GM12891 (cell line): Measurements from ENCODE around the gene DMD.

Experiments
- POLR2A ChIP-seq: IDR thresholded peaks from 2 replicates; pipeline ENCODE4 v1.6.1; 2011; ENCODE audit warnings: low read depth, low read length, control low read depth
- POLR2AphosphoS5 ChIP-seq: IDR thresholded peaks from 2 replicates; pipeline ENCODE4 v1.6.1; 2011; ENCODE audit warnings: low read depth, low read length, control low read depth
- POU2F2 ChIP-seq: IDR thresholded peaks from 2 replicates; pipeline ENCODE4 v1.6.1; 2011; ENCODE audit warnings: low read depth, mild to moderate bottlenecking, control low read depth, low read length, moderate library complexity
- SPI1 ChIP-seq: IDR thresholded peaks from 2 replicates; pipeline ENCODE4 v1.6.1; 2011; ENCODE audit warnings: low read depth, low read length, control low read depth
- TAF1 ChIP-seq: IDR thresholded peaks from 2 replicates; pipeline ENCODE4 v1.6.1; 2011; ENCODE audit warnings: low read depth, low read length, control low read depth

GRCh38 chrX:32496671-32497070 lies 714.7 kb downstream of the DMD start:
- no peak for TF ChIP-seq POLR2A
- no peak for TF ChIP-seq TAF1
- TF ChIP-seq SPI1: no peak
- no peak for TF ChIP-seq POLR2AphosphoS5
- no peak for TF ChIP-seq POU2F2
